HL-60 (cell line): Measurements from ENCODE around the gene CRELD2.

ENCODE experiments used
- GABPA ChIP-seq: IDR thresholded peaks from 2 replicates; pipeline ENCODE4 v1.6.1; 2012; ENCODE audit warnings: low read depth
- TF ChIP-seq, protein P1 (sequence below): IDR thresholded peaks from one replicate; pipeline ENCODE4 v1.5.1; 2011; ENCODE audit warnings: low read length, control low read depth, inconsistent platforms; ENCODE audit not compliant: insufficient read depth
- TF ChIP-seq, protein P2 (sequence below): IDR thresholded peaks from 2 replicates; pipeline ENCODE4 v1.6.1; 2012; ENCODE audit warnings: low read depth; ENCODE audit not compliant: insufficient replicate concordance

DNA sequence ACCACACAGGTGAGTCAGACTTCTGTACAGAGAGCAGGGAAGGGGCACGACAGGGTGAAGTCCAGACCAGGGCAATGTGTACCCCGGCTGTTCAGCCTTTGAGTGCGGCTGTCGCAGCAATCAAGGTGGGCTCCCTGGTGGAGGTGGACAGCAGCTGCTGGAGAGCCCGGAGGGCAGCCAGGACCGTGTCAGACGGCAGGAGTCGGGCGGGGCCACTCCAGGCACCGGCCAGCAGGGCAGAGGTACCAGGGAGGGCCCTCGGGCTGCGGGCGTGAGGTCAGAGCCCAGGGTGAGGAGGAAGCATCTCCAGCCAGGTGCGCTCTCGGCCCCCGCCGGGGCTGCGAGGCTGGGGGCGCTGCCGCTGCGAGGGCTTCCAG lies 41.3 kb downstream of the CRELD2 start:
- TF ChIP-seq, protein P1, sequence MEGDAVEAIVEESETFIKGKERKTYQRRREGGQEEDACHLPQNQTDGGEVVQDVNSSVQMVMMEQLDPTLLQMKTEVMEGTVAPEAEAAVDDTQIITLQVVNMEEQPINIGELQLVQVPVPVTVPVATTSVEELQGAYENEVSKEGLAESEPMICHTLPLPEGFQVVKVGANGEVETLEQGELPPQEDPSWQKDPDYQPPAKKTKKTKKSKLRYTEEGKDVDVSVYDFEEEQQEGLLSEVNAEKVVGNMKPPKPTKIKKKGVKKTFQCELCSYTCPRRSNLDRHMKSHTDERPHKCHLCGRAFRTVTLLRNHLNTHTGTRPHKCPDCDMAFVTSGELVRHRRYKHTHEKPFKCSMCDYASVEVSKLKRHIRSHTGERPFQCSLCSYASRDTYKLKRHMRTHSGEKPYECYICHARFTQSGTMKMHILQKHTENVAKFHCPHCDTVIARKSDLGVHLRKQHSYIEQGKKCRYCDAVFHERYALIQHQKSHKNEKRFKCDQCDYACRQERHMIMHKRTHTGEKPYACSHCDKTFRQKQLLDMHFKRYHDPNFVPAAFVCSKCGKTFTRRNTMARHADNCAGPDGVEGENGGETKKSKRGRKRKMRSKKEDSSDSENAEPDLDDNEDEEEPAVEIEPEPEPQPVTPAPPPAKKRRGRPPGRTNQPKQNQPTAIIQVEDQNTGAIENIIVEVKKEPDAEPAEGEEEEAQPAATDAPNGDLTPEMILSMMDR = no peak
- TF ChIP-seq, protein P2, sequence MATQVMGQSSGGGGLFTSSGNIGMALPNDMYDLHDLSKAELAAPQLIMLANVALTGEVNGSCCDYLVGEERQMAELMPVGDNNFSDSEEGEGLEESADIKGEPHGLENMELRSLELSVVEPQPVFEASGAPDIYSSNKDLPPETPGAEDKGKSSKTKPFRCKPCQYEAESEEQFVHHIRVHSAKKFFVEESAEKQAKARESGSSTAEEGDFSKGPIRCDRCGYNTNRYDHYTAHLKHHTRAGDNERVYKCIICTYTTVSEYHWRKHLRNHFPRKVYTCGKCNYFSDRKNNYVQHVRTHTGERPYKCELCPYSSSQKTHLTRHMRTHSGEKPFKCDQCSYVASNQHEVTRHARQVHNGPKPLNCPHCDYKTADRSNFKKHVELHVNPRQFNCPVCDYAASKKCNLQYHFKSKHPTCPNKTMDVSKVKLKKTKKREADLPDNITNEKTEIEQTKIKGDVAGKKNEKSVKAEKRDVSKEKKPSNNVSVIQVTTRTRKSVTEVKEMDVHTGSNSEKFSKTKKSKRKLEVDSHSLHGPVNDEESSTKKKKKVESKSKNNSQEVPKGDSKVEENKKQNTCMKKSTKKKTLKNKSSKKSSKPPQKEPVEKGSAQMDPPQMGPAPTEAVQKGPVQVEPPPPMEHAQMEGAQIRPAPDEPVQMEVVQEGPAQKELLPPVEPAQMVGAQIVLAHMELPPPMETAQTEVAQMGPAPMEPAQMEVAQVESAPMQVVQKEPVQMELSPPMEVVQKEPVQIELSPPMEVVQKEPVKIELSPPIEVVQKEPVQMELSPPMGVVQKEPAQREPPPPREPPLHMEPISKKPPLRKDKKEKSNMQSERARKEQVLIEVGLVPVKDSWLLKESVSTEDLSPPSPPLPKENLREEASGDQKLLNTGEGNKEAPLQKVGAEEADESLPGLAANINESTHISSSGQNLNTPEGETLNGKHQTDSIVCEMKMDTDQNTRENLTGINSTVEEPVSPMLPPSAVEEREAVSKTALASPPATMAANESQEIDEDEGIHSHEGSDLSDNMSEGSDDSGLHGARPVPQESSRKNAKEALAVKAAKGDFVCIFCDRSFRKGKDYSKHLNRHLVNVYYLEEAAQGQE = no peak
- TF ChIP-seq GABPA = no peak
